ENCODE measurements around the gene TMEM167B. TPM values are rescaled to one million over a fixed set of nuclear protein-coding genes. Genes with fewer than 3 reads are reported as not detected.

Gene TMEM167B
- total and polyA plus RNA-seq, 2 of the 8 experiments (the other 6 are each of a cell fraction or from before 2014, with no cell fraction given): 3.6 to 14.8 TPM

DNA sequence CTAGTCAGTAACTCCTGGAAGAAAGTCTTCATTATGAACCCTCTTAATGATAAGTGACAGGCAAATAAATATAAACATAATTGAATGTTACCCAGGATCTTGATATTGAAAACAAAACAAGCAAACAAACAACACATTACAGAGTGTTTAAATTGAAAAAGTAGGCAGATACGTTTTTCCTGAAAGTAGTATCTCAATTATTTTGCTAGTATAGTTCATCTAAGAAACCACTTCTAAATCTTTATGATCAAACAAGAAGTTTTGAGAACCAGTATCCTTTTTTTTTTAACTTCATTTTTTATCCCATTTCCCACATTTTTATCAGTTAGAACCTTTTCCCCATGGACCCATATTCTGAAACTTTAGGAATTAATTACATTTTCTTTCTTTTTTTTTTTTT is 45.0 kb upstream of the TMEM167B start (continued):
- TF ChIP-seq BRCA1 (IDR thresholded peaks at IDR 0.05; ENCODE audit: low read depth, low read length) (no peak), NANOG (IDR thresholded peaks at IDR 0.05; ENCODE audit: insufficient read depth, low read depth, low read length, poor library complexity, severe bottlenecking) (no peak), JUND (IDR thresholded peaks at IDR 0.05; ENCODE audit: low read length) (no peak)
- TF ChIP-seq, protein P1, sequence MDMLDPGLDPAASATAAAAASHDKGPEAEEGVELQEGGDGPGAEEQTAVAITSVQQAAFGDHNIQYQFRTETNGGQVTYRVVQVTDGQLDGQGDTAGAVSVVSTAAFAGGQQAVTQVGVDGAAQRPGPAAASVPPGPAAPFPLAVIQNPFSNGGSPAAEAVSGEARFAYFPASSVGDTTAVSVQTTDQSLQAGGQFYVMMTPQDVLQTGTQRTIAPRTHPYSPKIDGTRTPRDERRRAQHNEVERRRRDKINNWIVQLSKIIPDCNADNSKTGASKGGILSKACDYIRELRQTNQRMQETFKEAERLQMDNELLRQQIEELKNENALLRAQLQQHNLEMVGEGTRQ (IDR thresholded peaks at IDR 0.05; ENCODE audit: low read length): no peak

Data from H1 (cell line).